AG10803 (cell line): Measurements from ENCODE around the gene ADO.

ENCODE experiments used
- DNase-seq: peaks from one replicate; pipeline ENCODE4 v3.0.0; 2010; ENCODE audit warnings: low read depth
- H3K4me3 ChIP-seq: 2 replicates; pipeline ENCODE4 v1.5.1; 2011; ENCODE audit warnings: mild to moderate bottlenecking, low read length, control low read depth
- TF ChIP-seq, protein P1 (sequence below): conservative IDR thresholded peaks from 2 replicates; pipeline ENCODE4 v1.5.1; 2011; ENCODE audit warnings: mild to moderate bottlenecking, low read length, control low read depth, inconsistent platforms

The ADO gene

DNA sequence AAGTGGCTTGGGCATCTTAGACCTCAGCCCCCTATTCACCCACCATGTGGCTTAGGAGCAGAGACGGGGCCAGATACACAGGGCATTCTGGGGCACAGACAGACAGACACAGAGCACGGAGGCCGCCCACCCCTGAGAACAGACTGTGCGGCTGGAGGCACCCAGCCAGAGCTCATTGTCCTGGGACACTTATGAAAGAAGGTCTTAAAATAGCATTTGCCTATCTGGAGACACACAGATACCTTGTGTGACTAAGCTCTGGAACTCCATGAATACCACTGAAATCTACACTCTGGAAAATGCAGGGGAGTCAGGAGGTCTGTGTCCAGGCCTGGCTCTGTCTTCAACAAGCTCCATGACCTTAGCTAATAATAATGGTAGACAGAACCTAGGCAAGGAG, 41.4 kb upstream of the ADO start:
- no peak for DNase-seq
- TF ChIP-seq, protein P1, sequence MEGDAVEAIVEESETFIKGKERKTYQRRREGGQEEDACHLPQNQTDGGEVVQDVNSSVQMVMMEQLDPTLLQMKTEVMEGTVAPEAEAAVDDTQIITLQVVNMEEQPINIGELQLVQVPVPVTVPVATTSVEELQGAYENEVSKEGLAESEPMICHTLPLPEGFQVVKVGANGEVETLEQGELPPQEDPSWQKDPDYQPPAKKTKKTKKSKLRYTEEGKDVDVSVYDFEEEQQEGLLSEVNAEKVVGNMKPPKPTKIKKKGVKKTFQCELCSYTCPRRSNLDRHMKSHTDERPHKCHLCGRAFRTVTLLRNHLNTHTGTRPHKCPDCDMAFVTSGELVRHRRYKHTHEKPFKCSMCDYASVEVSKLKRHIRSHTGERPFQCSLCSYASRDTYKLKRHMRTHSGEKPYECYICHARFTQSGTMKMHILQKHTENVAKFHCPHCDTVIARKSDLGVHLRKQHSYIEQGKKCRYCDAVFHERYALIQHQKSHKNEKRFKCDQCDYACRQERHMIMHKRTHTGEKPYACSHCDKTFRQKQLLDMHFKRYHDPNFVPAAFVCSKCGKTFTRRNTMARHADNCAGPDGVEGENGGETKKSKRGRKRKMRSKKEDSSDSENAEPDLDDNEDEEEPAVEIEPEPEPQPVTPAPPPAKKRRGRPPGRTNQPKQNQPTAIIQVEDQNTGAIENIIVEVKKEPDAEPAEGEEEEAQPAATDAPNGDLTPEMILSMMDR: no peak
- no peak overlapping the region for H3K4me3 ChIP-seq

DNA sequence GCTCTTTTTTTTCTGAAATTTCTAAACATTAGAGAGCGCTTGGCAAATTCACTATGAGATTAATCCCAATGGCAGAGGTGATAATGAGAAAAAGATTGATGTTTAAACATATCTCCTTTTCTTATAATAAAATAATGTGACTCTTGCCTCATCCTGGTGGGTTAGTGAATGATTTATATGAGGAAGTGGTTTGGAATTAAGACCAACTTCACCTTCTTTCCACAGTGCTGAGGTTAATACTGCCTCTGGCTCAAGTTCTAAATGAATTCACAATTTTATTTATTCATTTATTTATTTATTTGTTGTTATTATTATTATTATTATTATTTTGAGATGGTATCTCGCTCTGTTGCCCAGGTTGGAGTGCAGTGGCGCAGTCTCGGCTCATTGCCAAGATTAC, 40.5 kb upstream of the ADO start:
- DNase-seq: no peak
- TF ChIP-seq, protein P1: no peak
- no peak overlapping the region for H3K4me3 ChIP-seq

DNA sequence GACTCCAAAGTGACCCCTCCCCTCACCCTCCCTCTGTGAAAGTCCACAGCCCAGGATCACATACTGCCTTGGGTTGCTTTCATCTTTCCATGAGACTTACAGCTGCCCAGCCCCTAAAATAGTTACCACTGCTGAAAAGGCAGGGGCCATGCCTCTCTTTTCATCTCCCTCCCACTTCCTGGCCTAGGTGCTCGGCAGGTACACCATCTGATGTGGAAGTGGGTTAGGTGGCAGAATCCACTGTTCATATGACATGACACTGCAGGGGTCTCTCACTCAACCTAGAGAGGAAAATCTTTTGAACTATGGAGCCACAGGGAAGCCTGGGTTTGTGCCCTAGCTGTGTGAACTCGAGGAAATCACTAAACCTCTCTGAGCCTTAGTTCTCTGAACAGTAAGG, 38.8 kb upstream of the ADO start:
- no peak for DNase-seq
- no peak overlapping the region for H3K4me3 ChIP-seq
- TF ChIP-seq, protein P1: no peak

DNA sequence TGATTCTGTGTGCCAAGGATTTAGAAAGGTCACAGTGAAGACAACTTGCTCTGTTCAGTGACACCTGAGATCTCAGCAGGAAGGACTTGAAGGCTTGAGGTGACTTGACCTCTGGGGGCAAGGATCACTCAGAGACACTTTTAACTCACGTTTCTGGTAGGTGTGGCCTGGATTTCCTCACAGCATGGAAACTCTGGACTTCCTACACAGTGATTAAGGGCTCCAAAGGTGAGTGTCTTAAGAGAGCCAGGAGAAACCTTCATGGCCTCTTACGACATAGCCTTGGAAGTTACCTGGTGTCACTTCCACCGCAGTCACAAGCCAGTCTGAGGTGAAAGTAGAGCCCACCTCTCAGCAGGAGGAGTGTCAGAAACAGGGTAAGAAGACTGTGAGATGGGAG, 38.1 kb upstream of the ADO start:
- TF ChIP-seq, protein P1: no peak
- DNase-seq: no peak
- H3K4me3 ChIP-seq: no peak overlapping the region

DNA sequence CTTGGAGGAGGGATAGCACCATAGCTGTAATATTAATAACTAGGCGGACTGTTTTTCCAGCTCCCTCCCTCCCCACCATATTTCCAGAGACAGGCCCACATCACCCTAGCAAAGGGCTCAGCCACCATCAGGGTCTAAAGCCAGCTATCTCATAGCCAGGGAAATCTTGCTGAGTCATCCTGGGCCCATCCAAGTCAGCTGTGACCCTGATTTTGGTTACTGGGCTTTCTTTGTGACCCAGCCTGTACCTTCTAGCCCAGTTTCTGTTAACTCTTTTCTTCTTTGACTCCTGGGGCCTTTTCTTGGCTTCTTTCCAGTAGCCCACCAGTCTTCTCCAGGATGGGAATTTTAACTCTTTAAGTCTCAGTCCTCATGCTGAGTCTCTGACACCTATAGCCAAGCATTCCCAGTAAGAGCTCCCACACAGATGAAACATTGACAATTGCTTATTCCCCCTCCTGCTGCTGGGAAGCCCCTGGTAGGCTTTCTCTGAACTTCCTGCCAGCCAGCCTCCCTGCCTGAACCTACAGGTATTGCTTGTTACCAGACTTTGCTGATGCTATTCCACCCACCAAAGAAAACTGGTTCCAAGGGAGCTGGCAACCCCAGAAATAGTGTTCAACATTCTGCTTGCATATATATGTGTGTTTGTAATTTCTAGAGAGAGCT, 34.8 kb upstream of the ADO start:
- TF ChIP-seq, protein P1: no peak
- DNase-seq: peak; percentile 7
- H3K4me3 ChIP-seq: no peak overlapping the region

DNA sequence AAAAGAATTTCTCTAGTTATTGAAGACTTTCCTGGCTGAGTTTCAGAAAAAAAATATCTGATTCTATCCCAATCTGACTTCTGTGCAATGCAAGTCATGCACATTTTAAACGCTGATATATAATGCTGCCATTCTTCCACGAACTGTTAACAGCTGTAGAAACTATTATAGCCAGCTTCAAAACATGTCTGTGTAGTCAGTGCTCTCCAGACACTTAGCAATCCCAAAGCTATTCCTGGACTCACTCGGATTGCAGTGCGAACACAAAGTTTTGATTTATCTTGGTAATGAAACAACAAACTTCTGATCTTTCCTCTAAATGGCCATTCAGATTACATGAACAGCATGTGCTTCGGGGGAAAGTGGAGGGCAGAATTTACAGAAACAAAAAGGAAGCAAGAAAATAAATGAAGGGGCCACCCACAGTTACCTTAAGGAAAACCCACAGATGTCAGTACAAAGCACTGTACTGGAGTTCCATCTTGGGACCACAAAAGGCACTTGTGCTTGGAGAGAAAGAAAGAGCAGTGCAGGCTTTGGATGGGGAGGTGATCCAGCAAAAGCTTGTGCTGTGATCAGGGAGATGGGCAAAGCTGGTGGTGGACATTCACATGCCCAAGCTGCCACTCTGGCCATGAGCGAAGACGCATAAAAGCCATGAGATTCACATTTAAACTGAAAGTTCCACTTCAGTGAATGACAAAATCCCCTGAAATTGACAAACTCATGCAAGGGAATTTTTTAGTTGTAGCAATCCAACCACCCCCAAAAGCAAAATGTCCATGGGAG, 32.1 kb upstream of the ADO start:
- TF ChIP-seq, protein P1: no peak

DNA sequence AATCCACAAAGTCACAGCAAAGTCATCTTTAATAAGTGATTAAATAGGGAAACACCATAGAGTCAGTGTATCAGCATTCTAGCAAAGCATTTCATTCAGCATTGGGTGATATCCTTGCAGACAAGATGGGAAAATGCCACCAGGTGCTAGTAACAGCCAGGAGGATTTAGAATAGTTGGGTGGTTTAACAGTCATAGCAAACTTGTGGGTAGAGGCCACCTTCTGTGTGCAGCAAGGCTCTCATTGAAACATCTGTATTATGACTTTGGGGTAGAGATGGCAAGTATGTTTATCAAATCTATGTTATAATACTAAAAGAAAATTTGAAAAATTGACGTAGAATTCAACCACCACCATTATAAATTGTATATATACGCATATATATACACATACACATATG, 26.4 kb upstream of the ADO start:
- DNase-seq: no peak
- H3K4me3 ChIP-seq: no peak overlapping the region
- TF ChIP-seq, protein P1: no peak

More for the DNA sequence above, 32.1 kb upstream of the ADO start:
- H3K4me3 ChIP-seq: no peak overlapping the region
- DNase-seq: peak; percentile 47
